ENCODE results near the gene CCDC7. TPM values are rescaled to one million over a fixed set of nuclear protein-coding genes. Genes with fewer than 3 reads are reported as not detected.

The CCDC7 gene
- total RNA-seq, 1 donor from 2014 or later: 17.4 TPM

DNA sequence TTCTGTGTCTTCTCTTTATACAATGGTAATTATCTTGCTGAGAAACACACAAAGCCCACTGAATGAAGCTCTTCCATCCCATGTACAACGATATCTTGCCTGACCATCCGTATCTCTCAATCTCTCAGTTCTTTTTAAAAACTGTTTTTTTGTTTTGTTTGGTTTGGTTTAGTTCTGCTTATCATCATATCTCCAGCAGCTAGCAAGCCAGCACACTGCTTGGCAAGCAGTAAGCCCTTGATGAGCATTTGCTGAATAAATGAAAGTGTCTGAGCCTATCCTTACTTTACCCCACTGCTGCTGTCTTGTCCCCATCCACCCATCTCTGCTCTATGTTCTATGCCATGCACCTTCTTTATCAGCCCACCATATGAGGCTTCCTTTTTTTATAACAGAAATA lies 477.9 kb downstream of the CCDC7 start:
- DNase-seq (ENCODE audit: low read depth): no peak

Other genes with a start within 250 kb of the CCDC7 start
- gene EPC1, start 99.0 kb upstream of the CCDC7 start, total RNA-seq: 23.8 and 27.5 TPM in 2 replicates

All from myocyte (in vitro differentiated cells).